Smooth muscle cell (in vitro differentiated cells): ENCODE measurements around the gene NDUFAF7. TPM values are rescaled to one million over a fixed set of nuclear protein-coding genes. Genes with fewer than 3 reads are reported as not detected.

Experiments
- DNase-seq: peaks from one replicate; lab custom pipeline; 2025; ENCODE audit not compliant: unreplicated experiment; lab: John Stamatoyannopoulos, UW
- H2AFZ ChIP-seq: fragments of 200-600 bp; sonication (generic); 2 replicates; pipeline ENCODE4 v1.6.0; 2016; ENCODE audit warnings: antibody characterized with exemption, low read depth, mild to moderate bottlenecking
- H3F3A ChIP-seq: fragments of 200-600 bp; sonication (generic); 2 replicates; pipeline ENCODE4 v1.6.0; 2017; ENCODE audit warnings: antibody characterized with exemption, low read depth
- H3K27ac ChIP-seq: fragments of 200-600 bp; sonication (generic); 2 replicates; pipeline ENCODE4 v1.5.1; 2016; ENCODE audit warnings: low read depth, mild to moderate bottlenecking
- H3K27me3 ChIP-seq: fragments of 200-600 bp; sonication (generic); 2 replicates; pipeline ENCODE4 v1.6.1; 2016; ENCODE audit warnings: low read depth, mild to moderate bottlenecking
- H3K36me3 ChIP-seq: fragments of 200-600 bp; sonication (generic); 2 replicates; pipeline ENCODE4 v1.5.1; 2016; ENCODE audit warnings: low read depth
- H3K4me1 ChIP-seq: fragments of 200-600 bp; sonication (generic); 2 replicates; pipeline ENCODE4 v1.5.1; 2016; ENCODE audit warnings: low read depth
- H3K4me2 ChIP-seq: fragments of 200-600 bp; sonication (generic); 2 replicates; pipeline ENCODE4 v1.6.0; 2016; ENCODE audit warnings: mild to moderate bottlenecking
- H3K4me3 ChIP-seq: fragments of 200-600 bp; sonication (generic); 2 replicates; pipeline ENCODE4 v1.5.1; 2016; ENCODE audit warnings: mild to moderate bottlenecking
- H3K79me2 ChIP-seq: fragments of 200-600 bp; sonication (generic); 2 replicates; pipeline ENCODE4 v1.6.0; 2016; ENCODE audit warnings: low read depth, mild to moderate bottlenecking
- H3K9ac ChIP-seq: fragments of 200-600 bp; sonication (generic); 2 replicates; pipeline ENCODE4 v1.6.0; 2016; ENCODE audit warnings: low read depth
- H3K9me3 ChIP-seq: fragments of 200-600 bp; sonication (generic); replicated peaks from 2 replicates; pipeline ENCODE4 v1.5.1; 2016; ENCODE audit warnings: low read depth
- H4K20me1 ChIP-seq: fragments of 200-600 bp; sonication (generic); 2 replicates; pipeline ENCODE4 v1.6.0; 2016; ENCODE audit warnings: low read depth
- CTCF ChIP-seq: fragments of 200-600 bp; sonication (generic); IDR thresholded peaks from 2 replicates; pipeline ENCODE4 v1.5.1; 2017; ENCODE audit warnings: borderline replicate concordance, mild to moderate bottlenecking, antibody characterized with exemption; ENCODE audit not compliant: insufficient read depth, poor library complexity, severe bottlenecking
- WGBS: methylation state at CpG from one replicate; pipeline ENCODE4 v1.1.7; 2016; ENCODE audit warnings: low lambda C conversion rate; 5-methylcytosine and 5-hydroxymethylcytosine counted together
- polyA plus RNA-seq: library from polyadenylated mRNA; unstranded; fragments of >200 nt; fragmentation: Nextera tagmentation; extraction: Ambion mirVana; gene quantifications from 2 replicates; pipeline ENCODE4 v1.2.1, GENCODE V29; 2016
- total RNA-seq: library from RNA; depleted of rRNA; stranded (reverse); fragments of >200 nt; gene quantifications from 2 replicates; pipeline ENCODE4 v1.2.3, GENCODE V29; 2014

NDUFAF7 gene
- total and polyA plus RNA-seq, 2 experiments from 2014 or later, result 13.4 to 46.9 TPM

- H3K36me3 ChIP-seq, result peaks cover 11% of the 10 kb centered on the region
- no peaks in the 10 kb centered on the region for H3K27me3 ChIP-seq
- peaks cover 17% of the 10 kb centered on the region for H3K4me1 ChIP-seq
- no peak overlapping the region for H3K27ac ChIP-seq
- H4K20me1 ChIP-seq, result peaks cover 50% of the 10 kb centered on the region
- DNase-seq, result no peak
- 78% methylated on average over 4 of the region's 4 CpGs for WGBS
- no peak overlapping the region for H3K4me3 ChIP-seq
- H3K4me2 ChIP-seq, result no peak overlapping the region
- H3K9ac ChIP-seq, result no peak overlapping the region
- no peak for TF ChIP-seq CTCF
- no peaks in the 10 kb centered on the region for H3F3A ChIP-seq
- H3K79me2 ChIP-seq, result peaks cover 54% of the 10 kb centered on the region
- no peaks in the 10 kb centered on the region for H3K9me3 ChIP-seq
- H2AFZ ChIP-seq, result no peak overlapping the region
These were observed 4.6 kb upstream of the NDUFAF7 start for GRCh38 chr2:37226863-37227262.

GRCh38 chr2:37228788-37229187 lies 2.7 kb upstream of the NDUFAF7 start:
- WGBS, result 96% methylated on average over 3 of the region's 3 CpGs
- H3K27me3 ChIP-seq, result no peaks in the 10 kb centered on the region
- no peaks in the 10 kb centered on the region for H3K36me3 ChIP-seq
- H4K20me1 ChIP-seq, result peaks cover 47% of the 10 kb centered on the region
- peaks cover 70% of the 10 kb centered on the region for H3K79me2 ChIP-seq
- H3K27ac ChIP-seq, result no peak overlapping the region
- H3K4me3 ChIP-seq, result no peak overlapping the region
- no peaks in the 10 kb centered on the region for H3F3A ChIP-seq
- TF ChIP-seq CTCF, result no peak
- no peak overlapping the region for H3K4me2 ChIP-seq
- H3K9me3 ChIP-seq, result no peaks in the 10 kb centered on the region
- H2AFZ ChIP-seq, result no peak overlapping the region
- DNase-seq, result no peak
- H3K4me1 ChIP-seq, result peaks cover 25% of the 10 kb centered on the region
- no peak overlapping the region for H3K9ac ChIP-seq

GRCh38 chr2:37230581-37230980 lies 877 bp upstream of the NDUFAF7 start:
- H3K27me3 ChIP-seq, result no peaks in the 10 kb centered on the region
- H3K79me2 ChIP-seq, result peaks cover 73% of the 10 kb centered on the region
- peak overlapping the region; percentile 83 for H2AFZ ChIP-seq
- peaks cover 43% of the 10 kb centered on the region for H4K20me1 ChIP-seq
- no peak for TF ChIP-seq CTCF
- peak overlapping the region; percentile 62 for H3K4me3 ChIP-seq
- H3K9me3 ChIP-seq, result no peaks in the 10 kb centered on the region
- H3K9ac ChIP-seq, result peak overlapping the region; percentile 84
- H3K4me2 ChIP-seq, result peak overlapping the region; percentile 100
- peak overlapping the region; percentile 88 for H3K27ac ChIP-seq
- WGBS, result 1% methylated on average over 8 of the region's 8 CpGs
- H3K4me1 ChIP-seq, result peaks cover 19% of the 10 kb centered on the region
- no peak for DNase-seq
- no peaks in the 10 kb centered on the region for H3F3A ChIP-seq
- no peaks in the 10 kb centered on the region for H3K36me3 ChIP-seq
